ENCODE results near the gene EXOC6.

- TF ChIP-seq POLR2AphosphoS5 (IDR thresholded peaks at IDR 0.05) (no peak), CTCF (IDR thresholded peaks at IDR 0.05) (no peak), EP300 (IDR thresholded peaks at IDR 0.05) (no peak), POLR2A (IDR thresholded peaks at IDR 0.05) (no peak)
These were observed 2.0 kb upstream of the EXOC6 start for GRCh38 chr10:92846344-92846743.
